Mesenchymal stem cell (in vitro differentiated cells and primary cell): ENCODE results near the gene NELFB.

Experiments
- DNase-seq: peaks from one replicate; pipeline ENCODE4 v3.0.0-alpha.2; 2013
- H2AFZ ChIP-seq: one replicate; pipeline ENCODE4 v1.6.1; 2013; ENCODE audit warnings: low read depth, mild to moderate bottlenecking, control low read depth, inconsistent platforms, low read length, moderate library complexity
- H2AK5ac ChIP-seq: 2 replicates; pipeline ENCODE4 v1.6.1; 2013; ENCODE audit warnings: low read length, moderate library complexity, mild to moderate bottlenecking, inconsistent platforms; ENCODE audit not compliant: severe bottlenecking
- H2BK120ac ChIP-seq: one replicate; pipeline ENCODE4 v1.6.1; 2013; ENCODE audit warnings: low read depth, mild to moderate bottlenecking, inconsistent platforms, low read length, moderate library complexity
- H2BK12ac ChIP-seq, 2 experiments: one replicate each; pipeline ENCODE4 v1.6.1; 2013; ENCODE audit warnings: inconsistent platforms in 2 of 2, low read length in 2 of 2, mild to moderate bottlenecking in 2 of 2, moderate library complexity in 2 of 2, control low read depth in 1 of 2
- H2BK15ac ChIP-seq: one replicate; pipeline ENCODE4 v1.6.1; 2013; ENCODE audit warnings: mild to moderate bottlenecking, low read depth, inconsistent platforms; ENCODE audit not compliant: poor library complexity, severe bottlenecking
- H2BK5ac ChIP-seq: 2 replicates; pipeline ENCODE4 v1.6.1; 2013; ENCODE audit warnings: low read depth, mild to moderate bottlenecking, low read length, control low read depth, inconsistent platforms; ENCODE audit not compliant: poor library complexity, severe bottlenecking
- H3K14ac ChIP-seq, 2 experiments: one replicate each; pipeline ENCODE4 v1.6.1; 2013; ENCODE audit warnings: inconsistent platforms in 2 of 2, low read length in 2 of 2, control low read depth in 1 of 2, mild to moderate bottlenecking in 1 of 2, moderate library complexity in 1 of 2
- H3K18ac ChIP-seq, 2 experiments: one replicate each; pipeline ENCODE4 v1.6.1; 2013; ENCODE audit warnings: inconsistent platforms in 2 of 2, low read length in 2 of 2, control low read depth in 1 of 2, low read depth in 1 of 2, mild to moderate bottlenecking in 1 of 2
- H3K23ac ChIP-seq, 2 experiments: one replicate each; pipeline ENCODE4 v1.6.1; 2013; ENCODE audit warnings: inconsistent platforms in 2 of 2, low read length in 2 of 2, mild to moderate bottlenecking in 2 of 2, moderate library complexity in 2 of 2, control low read depth in 1 of 2
- H3K27ac ChIP-seq: 2 replicates; pipeline ENCODE4 v1.5.1; 2013; ENCODE audit warnings: mild to moderate bottlenecking, moderate library complexity, low read length, control low read depth, inconsistent platforms; ENCODE audit not compliant: poor library complexity, severe bottlenecking
- H3K27me3 ChIP-seq, 2 experiments: 2 replicates each; pipeline versions ENCODE4 v1.6.1 to v1.7.0; 2013; ENCODE audit warnings: low read length in 2 of 2, mild to moderate bottlenecking in 2 of 2, moderate library complexity in 2 of 2, control low read depth in 1 of 2, inconsistent platforms in 1 of 2; ENCODE audit not compliant: control insufficient read depth in 1 of 2, insufficient read depth in 1 of 2
- H3K36me3 ChIP-seq, 2 experiments: 2 replicates each; pipeline versions ENCODE4 v1.6.1 to v1.7.0; 2013; ENCODE audit warnings: low read length in 2 of 2, control low read depth in 1 of 2, inconsistent platforms in 1 of 2, low read depth in 1 of 2, mild to moderate bottlenecking in 1 of 2; ENCODE audit not compliant: insufficient read depth in 2 of 2, control insufficient read depth in 1 of 2
- H3K4ac ChIP-seq, 2 experiments: one replicate each; pipeline ENCODE4 v1.6.1; 2013; ENCODE audit warnings: inconsistent platforms in 2 of 2, low read length in 2 of 2, mild to moderate bottlenecking in 2 of 2, moderate library complexity in 2 of 2, control low read depth in 1 of 2, low read depth in 1 of 2
- H3K4me1 ChIP-seq: 2 replicates; pipeline ENCODE4 v1.6.1; 2013; ENCODE audit warnings: low read depth, low read length, control low read depth; ENCODE audit not compliant: control insufficient read depth, insufficient read depth
- H3K4me2 ChIP-seq: 2 replicates; pipeline ENCODE4 v1.6.1; 2013; ENCODE audit warnings: low read length, mild to moderate bottlenecking, inconsistent platforms; ENCODE audit not compliant: poor library complexity, severe bottlenecking
- H3K4me3 ChIP-seq, 2 experiments: 2 replicates each; pipeline versions ENCODE4 v1.5.1 to v1.7.0; 2013; ENCODE audit warnings: low read length in 2 of 2, mild to moderate bottlenecking in 2 of 2, control low read depth in 1 of 2, low read depth in 1 of 2; ENCODE audit not compliant: insufficient read depth in 1 of 2
- H3K79me1 ChIP-seq: replicated peaks from 2 replicates; pipeline ENCODE4 v1.6.1; 2013; ENCODE audit warnings: mild to moderate bottlenecking, control low read depth, low read length, inconsistent platforms; ENCODE audit not compliant: poor library complexity, severe bottlenecking
- H3K9ac ChIP-seq: 2 replicates; pipeline ENCODE4 v1.7.0; 2013; ENCODE audit warnings: mild to moderate bottlenecking, low read length, moderate library complexity
- H3K9me3 ChIP-seq: 2 replicates; pipeline ENCODE4 v1.7.0; 2013; ENCODE audit warnings: mild to moderate bottlenecking, low read length; ENCODE audit not compliant: control insufficient read depth
- H4K8ac ChIP-seq: one replicate; pipeline ENCODE4 v1.6.1; 2013; ENCODE audit warnings: inconsistent platforms, mild to moderate bottlenecking, low read length, moderate library complexity
- H4K91ac ChIP-seq: one replicate; pipeline ENCODE4 v1.6.1; 2013; ENCODE audit warnings: mild to moderate bottlenecking, low read length, inconsistent platforms
- WGBS: methylation state at CpG from one replicate; pipeline ENCODE4 v1.1.7; 2013; ENCODE audit warnings: mixed read lengths; 5-methylcytosine and 5-hydroxymethylcytosine counted together

The NELFB gene

DNA sequence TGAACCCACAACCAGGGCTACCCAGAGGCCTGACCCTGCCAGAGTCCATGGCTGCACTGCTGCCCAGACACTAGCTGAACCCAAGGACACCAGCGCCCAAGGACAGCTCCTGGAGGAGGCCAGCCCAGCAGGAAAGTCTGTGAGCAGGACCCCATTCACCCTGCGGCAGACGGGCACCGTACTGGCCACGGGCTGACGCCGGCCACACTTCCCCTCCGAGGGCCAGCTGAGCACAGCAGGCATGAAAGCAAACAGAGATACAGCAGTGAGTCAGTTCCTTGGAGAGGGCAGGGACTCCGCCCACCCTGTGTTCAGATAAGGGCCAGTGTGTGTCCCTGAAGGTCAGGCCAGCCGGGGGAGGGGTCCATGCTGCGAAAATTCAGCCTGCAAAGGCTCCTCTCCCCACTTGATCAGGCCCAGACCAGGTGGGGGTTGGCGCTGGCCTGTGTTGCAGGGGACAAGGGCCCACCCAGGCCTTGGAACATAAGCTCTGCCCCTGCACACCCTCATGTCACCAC, 36.3 kb upstream of the NELFB start:
- Histone ChIP-seq H2AFZ (no peak overlapping the region), H3K36me3 (peaks cover 5 to 37% of the 10 kb centered on the region in 2 experiments), H3K27me3 (no peaks in the 10 kb centered on the region), H3K4me3 (no peak overlapping the region), H3K79me1 (no peaks in the 10 kb centered on the region), H4K91ac (peak overlapping the region; percentile 63), H3K9me3 (no peaks in the 10 kb centered on the region), H2AK5ac (no peak overlapping the region), H2BK12ac (peak overlapping the region in 1 of 2 experiments; percentile 65), H3K27ac (peak overlapping the region; percentile 59), H2BK15ac (no peak overlapping the region), H3K4ac (peak overlapping the region in 1 of 2 experiments; percentile 57), H2BK5ac (no peak overlapping the region), H4K8ac (peak overlapping the region; percentile 75), H3K23ac (no peak overlapping the region), H3K4me1 (peaks cover 61% of the 10 kb centered on the region), H3K9ac (no peak overlapping the region), H2BK120ac (no peak overlapping the region), H3K18ac (peak overlapping the region; percentile 11 to 19), H3K14ac (no peak overlapping the region), H3K4me2 (no peak overlapping the region)
- 37% methylated on average over 12 of the region's 12 CpGs for WGBS
- DNase-seq: peak; percentile 71

DNA sequence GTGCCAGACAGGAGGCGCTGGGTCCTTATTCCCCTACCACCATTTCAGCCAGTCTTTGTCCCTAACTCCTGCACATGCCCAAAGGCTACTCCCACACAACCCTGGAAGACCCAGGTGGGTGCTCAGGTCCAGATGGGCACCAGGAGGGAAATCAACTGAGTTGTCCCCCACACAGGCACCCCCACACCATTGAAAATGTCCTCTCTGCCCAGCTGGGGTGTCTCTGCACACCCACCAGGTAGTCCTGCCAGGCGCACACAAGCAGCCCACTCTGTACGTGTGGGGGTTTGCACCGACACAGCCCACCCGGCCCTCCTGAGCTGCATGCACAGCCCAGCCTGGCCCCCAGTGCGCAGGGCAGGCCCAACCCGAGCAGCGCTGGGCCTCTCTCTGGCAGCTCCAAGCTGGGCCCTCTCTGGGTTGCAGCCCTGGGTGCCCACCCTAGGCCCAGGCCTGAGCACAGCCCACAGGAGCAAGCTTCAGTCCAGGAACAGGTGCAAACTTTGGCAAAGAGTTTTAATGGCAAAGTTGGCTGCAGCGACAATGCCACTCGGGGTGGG, 35.3 kb upstream of the NELFB start:
- DNase-seq: no peak

DNA sequence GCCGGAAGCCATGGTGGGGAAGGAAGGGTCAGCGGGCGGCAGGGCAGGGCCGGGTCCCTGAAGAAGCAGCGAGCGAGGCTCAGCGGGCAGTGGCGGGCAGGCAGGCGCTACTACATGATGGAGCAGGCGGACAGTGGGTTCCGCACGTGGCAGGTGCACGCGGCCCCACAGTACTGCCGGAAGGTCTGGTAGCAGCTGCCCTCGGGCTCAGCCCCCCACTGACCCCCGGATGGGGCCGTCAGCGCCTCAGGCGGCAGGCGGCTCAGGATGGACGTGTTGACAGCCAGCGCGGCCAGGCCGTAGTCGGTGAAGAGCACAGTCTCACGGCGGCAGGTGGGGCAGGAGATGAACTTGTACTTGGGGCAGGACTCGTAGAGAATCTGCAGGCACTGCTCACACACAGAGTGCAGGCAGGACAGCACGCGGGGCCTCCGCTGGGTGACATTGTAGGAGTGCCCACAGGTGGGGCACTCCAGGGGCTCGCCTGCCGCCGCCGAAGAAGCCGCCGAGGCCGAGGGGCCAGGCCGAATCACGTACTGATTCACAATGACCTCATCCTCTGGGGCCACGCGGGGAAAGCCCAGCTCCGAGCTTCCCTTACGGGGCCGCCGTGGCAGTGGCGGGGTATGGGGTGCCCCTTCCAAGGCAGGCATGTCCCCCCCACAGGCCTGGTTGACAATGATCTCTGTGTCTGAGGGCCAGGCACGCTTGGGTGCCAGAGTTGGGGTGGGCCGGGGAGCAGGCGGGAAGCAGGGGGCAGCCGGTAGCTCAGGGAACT, 34.6 kb upstream of the NELFB start:
- Histone ChIP-seq H2AFZ (no peak overlapping the region), H2BK120ac (no peak overlapping the region), H2BK15ac (no peak overlapping the region), H3K4me1 (peaks cover 67% of the 10 kb centered on the region), H3K9me3 (no peaks in the 10 kb centered on the region), H3K79me1 (no peaks in the 10 kb centered on the region), H3K27me3 (no peaks in the 10 kb centered on the region), H3K18ac (no peak overlapping the region), H3K9ac (no peak overlapping the region), H4K8ac (no peak overlapping the region), H3K27ac (no peak overlapping the region), H4K91ac (peak overlapping the region; percentile 14), H3K4ac (no peak overlapping the region), H2BK12ac (peak overlapping the region in 1 of 2 experiments; percentile 70), H3K4me2 (no peak overlapping the region), H2BK5ac (no peak overlapping the region), H3K23ac (no peak overlapping the region), H3K14ac (no peak overlapping the region), H2AK5ac (no peak overlapping the region), H3K4me3 (peak overlapping the region in 1 of 2 experiments; percentile 14), H3K36me3 (peaks cover 0 to 20% of the 10 kb centered on the region in 2 experiments)
- 92% methylated on average over 51 of the region's 52 CpGs for WGBS
- no peak for DNase-seq

More for the DNA sequence above, 35.3 kb upstream of the NELFB start:
- Histone ChIP-seq H2BK120ac (no peak overlapping the region), H3K4me2 (no peak overlapping the region), H3K27ac (no peak overlapping the region), H3K14ac (no peak overlapping the region), H4K8ac (no peak overlapping the region), H2AK5ac (no peak overlapping the region), H3K4me3 (no peak overlapping the region), H3K9me3 (no peaks in the 10 kb centered on the region), H3K9ac (no peak overlapping the region), H3K79me1 (no peaks in the 10 kb centered on the region), H2BK12ac (no peak overlapping the region), H4K91ac (no peak overlapping the region), H3K23ac (no peak overlapping the region), H3K18ac (no peak overlapping the region), H3K4me1 (peaks cover 67% of the 10 kb centered on the region), H2BK15ac (no peak overlapping the region), H2BK5ac (no peak overlapping the region), H3K27me3 (no peaks in the 10 kb centered on the region), H3K36me3 (peaks cover 2 to 27% of the 10 kb centered on the region in 2 experiments), H3K4ac (no peak overlapping the region), H2AFZ (no peak overlapping the region)
- WGBS: 93% methylated on average over 10 of the region's 10 CpGs

DNA sequence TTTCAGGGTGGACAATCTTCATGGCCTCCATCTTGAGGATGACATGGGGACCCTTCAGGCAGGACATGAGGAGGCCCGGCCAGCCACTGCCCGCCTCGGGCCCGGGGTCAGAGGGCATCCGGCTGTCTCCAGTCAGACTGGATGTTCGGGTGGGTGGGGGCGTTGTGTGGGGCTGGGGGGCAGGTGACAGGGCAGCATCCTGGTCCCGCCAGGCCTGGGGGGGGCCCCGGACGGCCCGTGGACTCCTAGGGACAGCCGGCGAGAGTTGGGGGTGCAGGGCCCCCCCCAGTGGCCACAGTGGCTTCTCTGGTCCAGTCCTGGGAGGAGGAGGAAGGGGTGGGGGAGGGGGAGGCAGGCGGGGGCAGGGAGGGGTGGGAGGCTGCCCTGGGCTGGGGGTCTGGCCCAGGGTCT, 34.0 kb upstream of the NELFB start:
- H3K18ac ChIP-seq: no peak overlapping the region
- peak overlapping the region; percentile 80 for H3K4me2 ChIP-seq
- no peak overlapping the region for H4K91ac ChIP-seq
- 92% methylated on average over 8 of the region's 14 CpGs for WGBS
- H2BK15ac ChIP-seq: no peak overlapping the region
- H2BK12ac ChIP-seq: no peak overlapping the region
- no peak overlapping the region for H2BK120ac ChIP-seq
- H3K14ac ChIP-seq: no peak overlapping the region
- H3K9ac ChIP-seq: no peak overlapping the region
- H3K4me1 ChIP-seq: peaks cover 70% of the 10 kb centered on the region
- H3K79me1 ChIP-seq: no peaks in the 10 kb centered on the region
- no peaks in the 10 kb centered on the region for H3K27me3 ChIP-seq
- no peak overlapping the region for H2AK5ac ChIP-seq
- no peak overlapping the region for H3K23ac ChIP-seq
- no peak overlapping the region for H3K4me3 ChIP-seq
- H2BK5ac ChIP-seq: no peak overlapping the region
- H3K9me3 ChIP-seq: no peaks in the 10 kb centered on the region
- peaks cover 0 to 19% of the 10 kb centered on the region in 2 experiments for H3K36me3 ChIP-seq
- no peak overlapping the region for H3K27ac ChIP-seq
- H3K4ac ChIP-seq: no peak overlapping the region
- no peak overlapping the region for H2AFZ ChIP-seq
- no peak overlapping the region for H4K8ac ChIP-seq
- no peak for DNase-seq
